Posterior vena cava (tissue), 2 donors: ENCODE results near the gene UVSSA. TPM values are rescaled to one million over a fixed set of nuclear protein-coding genes. Genes with fewer than 3 reads are reported as not detected.
"Not testable (repeated sequence)": the region's sequence is repeated elsewhere in the genome, so short reads cannot be mapped to it uniquely, and the experiment has no call there.

ENCODE experiments used
- DNase-seq: peaks from one replicate; pipeline ENCODE4 v3.0.0-alpha.2; 2020; ENCODE audit warnings: low spot score
- intact Hi-C, 2 donors: fragments of 100-400 bp; cut with DNase I; formaldehyde crosslinking; loops; one replicate each; pipeline versions ENCODE4 v1.14.1 to v1.14.2; 2022 to 2023
- total RNA-seq, 2 donors: library from RNA; stranded (reverse); fragmentation: NEBNext Ultra II Directional; extraction: Animal tissue kit (Norgen Biotek cat#: 25700); gene quantifications; one replicate each; pipeline ENCODE4 v1.2.1, GENCODE V29; 2021
- donor health status: DM: yes; HTN: yes; CAD: no.
- donor health status: DM: yes; HTN: yes; CAD: no.

The UVSSA gene
- total RNA-seq, 2 donors from 2014 or later, result 14.3 to 14.7 TPM

DNA sequence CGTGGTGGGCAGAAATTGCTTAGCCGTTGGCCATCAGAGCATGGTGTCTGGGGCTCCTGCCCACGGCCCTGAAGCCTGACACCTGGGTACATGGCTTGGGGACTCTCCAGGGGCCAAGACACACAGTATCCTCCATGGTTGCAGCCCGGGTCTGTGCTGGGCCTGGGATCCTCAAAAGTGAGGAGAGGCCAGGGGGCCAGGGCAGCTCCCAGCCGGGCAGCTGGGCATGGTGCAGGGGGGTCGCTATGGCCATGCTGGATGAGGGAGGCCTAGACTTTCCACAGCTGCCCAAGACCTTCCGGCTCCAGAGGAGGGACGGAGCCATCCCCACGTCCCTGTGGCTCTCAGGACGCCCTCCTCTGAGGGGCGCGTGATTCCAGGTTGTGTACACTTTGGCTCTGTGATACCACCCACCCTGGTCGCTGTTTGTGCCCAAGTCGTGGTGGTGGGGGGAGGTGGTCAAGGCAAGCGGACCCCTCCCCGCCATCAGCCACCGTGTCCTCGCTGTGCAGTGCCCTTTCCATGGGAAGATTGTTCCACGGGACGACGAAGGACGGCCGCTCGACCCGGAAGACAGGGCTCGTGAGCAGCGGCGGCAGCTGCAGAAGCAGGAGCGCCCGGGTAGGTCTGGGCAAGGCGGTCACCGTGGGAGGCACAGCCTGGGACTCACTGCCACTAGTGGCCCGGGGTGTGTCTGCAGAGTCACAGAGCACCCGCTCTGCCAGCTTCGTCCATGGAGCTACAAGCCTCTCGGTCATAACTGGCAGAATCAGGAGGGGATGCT lies 33.6 kb downstream of the UVSSA start:
- peak; percentile 65 for DNase-seq
- intact Hi-C loops, result loop anchor here in 1 of 2 donors (1.0 kb wide), 1 partner anchor 35 kb away; no protein-coding TSS in a partner anchor

DNA sequence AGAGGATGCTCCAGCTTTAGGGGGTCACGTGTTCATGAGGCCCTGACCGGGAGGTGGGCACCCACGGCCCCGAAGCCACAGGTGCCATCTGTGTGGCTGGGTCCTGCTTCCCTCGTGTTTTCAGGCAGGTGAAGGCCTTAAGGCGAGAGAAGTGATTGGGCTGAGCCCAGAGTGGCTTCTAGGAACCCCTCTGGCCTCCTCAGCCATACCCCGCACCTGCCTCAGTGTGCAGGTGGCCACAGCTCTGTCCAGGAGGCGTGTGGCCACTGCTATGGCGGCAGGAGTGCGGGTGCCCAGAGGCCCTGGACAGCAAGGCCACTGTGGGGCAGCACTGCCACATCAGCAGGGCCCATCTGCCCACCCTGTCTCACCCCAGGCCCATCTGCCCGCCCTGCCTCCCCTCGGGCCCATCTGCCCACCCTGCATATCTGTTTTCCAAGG lies 34.2 kb downstream of the UVSSA start:
- intact Hi-C loops, result loop anchor here in 1 of 2 donors (1.0 kb wide), 1 partner anchor 34 kb away; no protein-coding TSS in a partner anchor
- peak; percentile 59 for DNase-seq

GRCh38 chr4:1381944-1382541 lies 35.0 kb downstream of the UVSSA start:
- peak; percentile 75 for DNase-seq
- intact Hi-C loops, result loop anchor here in 1 of 2 donors (1.0 kb wide), 1 partner anchor 33 kb away; no protein-coding TSS in a partner anchor

- intact Hi-C loops, result no loop called here
- peak; percentile 74 for DNase-seq
These were observed 36.0 kb downstream of the UVSSA start for GRCh38 chr4:1382776-1383727.

DNA sequence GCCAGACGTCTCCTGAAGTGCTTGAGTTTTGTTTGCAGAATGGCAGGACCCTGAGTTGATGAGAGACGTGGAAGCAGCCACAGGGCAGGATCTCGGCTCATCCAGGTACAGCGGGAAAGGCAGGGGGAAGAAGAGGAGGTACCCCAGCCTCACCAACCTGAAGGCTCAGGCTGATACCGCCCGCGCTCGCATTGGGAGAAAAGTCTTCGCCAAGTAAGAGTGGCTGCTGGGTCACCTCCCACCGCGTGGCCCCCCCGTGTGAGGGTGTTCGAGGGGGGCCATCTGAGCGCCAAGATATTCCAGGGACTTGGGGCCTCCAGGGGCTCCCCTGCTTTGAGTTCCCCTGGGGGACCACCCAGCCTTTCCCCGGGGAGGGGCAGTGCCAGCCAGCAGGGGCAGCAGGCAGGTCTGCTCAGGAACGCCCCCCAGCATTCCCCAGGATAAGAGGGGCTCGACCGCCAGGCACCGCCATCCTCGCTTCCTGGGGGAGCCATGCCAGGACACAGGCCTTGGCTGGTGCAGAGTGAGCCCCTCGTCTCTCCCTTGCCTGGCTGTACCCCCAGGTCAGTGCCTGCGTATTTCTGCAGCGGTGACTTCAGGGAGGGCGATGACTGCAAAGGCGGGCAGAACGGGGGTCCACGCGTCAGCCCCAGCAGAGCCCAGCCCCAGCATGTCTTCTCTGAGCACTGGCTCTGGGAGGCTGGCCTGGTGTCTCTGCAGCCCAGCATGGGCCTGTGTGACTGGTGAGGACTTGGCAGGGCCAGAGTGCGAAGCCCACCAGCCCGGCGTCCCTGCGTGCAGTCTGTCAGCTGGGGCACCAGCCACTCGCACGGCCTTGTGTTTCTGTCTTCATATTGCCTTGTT lies 37.0 kb downstream of the UVSSA start:
- intact Hi-C loops, result no loop called here

DNA sequence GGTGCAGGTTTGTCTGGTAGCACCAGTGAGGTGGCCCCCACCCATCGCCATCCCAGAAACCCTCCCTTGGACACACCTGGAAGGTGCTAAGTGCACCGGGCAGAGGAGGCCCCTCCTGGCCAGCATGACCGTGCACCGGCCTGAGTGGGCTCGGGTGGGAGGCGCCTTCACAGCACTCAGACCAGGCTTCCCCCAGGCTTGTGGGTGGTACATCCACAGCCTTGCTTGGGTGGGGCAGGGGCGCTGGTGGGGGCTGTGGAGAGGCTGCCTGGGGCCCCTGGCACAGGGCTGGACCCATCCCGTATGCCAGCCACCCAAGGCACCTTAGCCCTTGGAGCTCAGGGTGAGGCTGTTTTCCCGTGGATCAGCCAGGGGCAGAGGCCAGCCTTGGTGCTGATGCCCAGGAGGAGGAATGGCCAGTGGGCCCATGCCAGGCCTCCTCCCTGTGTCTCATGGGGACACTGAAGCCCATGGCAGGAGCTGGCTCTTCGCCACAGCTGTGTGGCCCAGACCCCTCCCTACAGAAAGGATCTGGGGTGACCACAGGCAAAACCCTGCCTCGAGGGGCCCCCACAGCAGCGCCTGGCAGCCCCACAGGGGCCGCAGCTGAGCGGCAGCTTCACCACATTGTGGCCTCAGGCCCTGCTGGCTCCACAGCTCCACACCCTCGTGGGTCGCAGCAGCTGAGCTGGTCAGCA lies 37.8 kb downstream of the UVSSA start:
- DNase-seq, result peak; percentile 81
- intact Hi-C loops, result no loop called here

More for the DNA sequence above, 37.0 kb downstream of the UVSSA start:
- peak; percentile 73 for DNase-seq

GRCh38 chr4:1385373-1386340 lies 38.6 kb downstream of the UVSSA start:
- DNase-seq, result peak; percentile 74

GRCh38 chr4:1393363-1393762 lies 46.4 kb downstream of the UVSSA start:
- DNase-seq, intact Hi-C loops: not testable (repeated sequence)

More at GRCh38 chr4:1385373-1386340, 38.6 kb downstream of the UVSSA start:
- intact Hi-C loops, result no loop called here

DNA sequence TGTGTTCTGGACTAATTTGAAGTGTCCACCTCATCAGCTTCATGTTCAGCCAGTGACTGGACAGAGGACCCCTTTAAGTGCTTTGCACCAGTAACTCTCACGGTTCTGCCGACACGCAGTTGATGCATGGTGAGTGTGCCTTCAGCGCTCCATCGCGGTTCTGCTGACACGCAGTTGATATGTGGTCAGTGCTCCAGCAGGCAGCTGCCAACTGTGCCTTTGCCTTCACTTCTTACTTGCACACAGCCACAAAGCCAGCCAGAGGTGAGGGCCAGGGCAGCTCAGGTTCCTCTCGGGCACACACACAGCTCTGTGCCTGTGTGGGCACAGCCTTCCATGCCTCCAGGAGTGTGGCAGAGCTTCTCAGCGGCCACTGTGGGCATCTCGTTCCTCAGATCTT lies 46.9 kb downstream of the UVSSA start:
- peak; percentile 30 for DNase-seq
- intact Hi-C loops, result no loop called here

GRCh38 chr4:1394554-1395388 lies 47.8 kb downstream of the UVSSA start:
- intact Hi-C loops, result not testable (repeated sequence)
- DNase-seq, result peak; percentile 36

- peak; percentile 47 for DNase-seq
- intact Hi-C loops, result not testable (repeated sequence)
These were observed 48.4 kb downstream of the UVSSA start for GRCh38 chr4:1395389-1395820.

DNA sequence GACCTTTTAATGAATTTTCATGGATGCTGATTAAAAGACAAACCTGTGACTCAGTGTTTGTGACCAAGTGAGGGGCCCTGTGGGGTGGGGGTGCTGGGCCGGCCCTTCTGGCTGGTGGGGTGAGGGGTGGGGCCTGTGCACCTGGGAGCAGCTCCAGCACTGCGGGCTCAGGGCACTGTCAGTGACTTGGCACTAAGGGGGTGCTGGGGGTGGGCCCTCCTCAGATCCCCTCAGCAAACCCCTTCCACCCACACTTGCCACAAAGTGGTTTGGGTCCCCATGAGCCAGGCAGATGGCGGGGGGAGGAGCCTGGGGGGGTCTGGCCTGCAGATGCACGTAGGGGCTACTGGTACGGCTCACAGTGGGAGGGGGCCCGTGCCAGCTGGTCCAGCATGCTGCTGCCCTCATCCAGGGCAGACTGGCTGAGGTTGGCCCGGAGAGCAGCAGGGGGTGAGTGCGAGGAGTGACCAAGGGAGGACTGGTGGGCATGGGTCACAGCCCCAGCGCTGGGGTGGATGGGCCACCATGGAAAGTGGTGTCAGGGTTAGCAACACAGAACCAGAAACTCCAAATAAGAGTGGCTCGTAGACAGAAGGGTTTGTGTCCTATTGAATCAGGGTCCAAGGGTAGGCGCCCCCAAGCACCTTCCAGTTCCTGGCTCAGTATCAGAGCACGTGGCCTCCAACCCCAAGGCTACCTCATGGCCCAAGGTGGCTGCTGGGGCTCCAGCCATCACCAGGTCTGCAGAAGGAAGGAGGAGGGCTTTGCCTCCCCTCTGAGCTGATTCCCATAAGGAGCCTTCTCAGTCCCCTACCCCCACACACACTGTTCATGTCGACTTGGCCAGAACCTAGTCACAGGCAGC lies 49.2 kb downstream of the UVSSA start:
- intact Hi-C loops, result no loop called here
- DNase-seq, result peak; percentile 52

- intact Hi-C loops, result no loop called here
- peak; percentile 66 for DNase-seq
These were observed 49.9 kb downstream of the UVSSA start for GRCh38 chr4:1396806-1397455.
